MCF 10A (cell line): ENCODE results near the gene STAC3. TPM values are rescaled to one million over a fixed set of nuclear protein-coding genes. Genes with fewer than 3 reads are reported as not detected.

Source experiments
- BruUV-seq: library from RNA; stranded (reverse); fragments of 400-500 nt; replicated peaks from 2 replicates; lab custom pipeline; 2021; lab: Mats Ljungman, UMichigan
- CTCF ChIA-PET: fragments of 300-600 bp; sonication (Branson Sonifier 250); formaldehyde crosslinking; extraction: SDS; loops from one replicate; lab custom pipeline; 2021; ENCODE audit warnings: antibody characterized with exemption, inconsistent platforms; lab: Yijun Ruan, JAX
- POLR2A ChIA-PET: fragments of 300-600, 350-650 bp; sonication (Branson Sonifier 250); formaldehyde crosslinking; extraction: SDS; loops from one replicate; lab custom pipeline; 2020; ENCODE audit warnings: antibody characterized with exemption, inconsistent platforms; lab: Yijun Ruan, JAX
- DNase-seq: peaks from one replicate; pipeline ENCODE4 v3.0.0-alpha.2; 2018; ENCODE audit not compliant: unreplicated experiment
- H3K27ac Mint-ChIP-seq: one replicate; pipeline ENCODE4 v1.8.0; 2022; ENCODE audit warnings: mild to moderate bottlenecking, low read depth, mixed read lengths; ENCODE audit not compliant: unreplicated experiment
- H3K27me3 Mint-ChIP-seq: one replicate; pipeline ENCODE4 v1.8.0; 2022; ENCODE audit warnings: mixed read lengths; ENCODE audit not compliant: insufficient read depth, unreplicated experiment
- H3K36me3 Mint-ChIP-seq: one replicate; pipeline ENCODE4 v1.8.0; 2022; ENCODE audit warnings: mild to moderate bottlenecking, moderate library complexity, mixed read lengths; ENCODE audit not compliant: insufficient read depth, unreplicated experiment
- H3K4me1 Mint-ChIP-seq: one replicate; pipeline ENCODE4 v1.8.0; 2022; ENCODE audit warnings: mixed read lengths; ENCODE audit not compliant: insufficient read depth, unreplicated experiment
- H3K4me3 Mint-ChIP-seq: one replicate; pipeline ENCODE4 v1.8.0; 2022; ENCODE audit warnings: mild to moderate bottlenecking, moderate library complexity, mixed read lengths; ENCODE audit not compliant: unreplicated experiment
- H3K9me3 Mint-ChIP-seq: one replicate; pipeline ENCODE4 v1.8.0; 2022; ENCODE audit warnings: mixed read lengths; ENCODE audit not compliant: unreplicated experiment
- CTCF ChIP-seq: fragments of 200-600 bp; IDR thresholded peaks from one replicate; pipeline ENCODE4 v1.8.0; 2022; ENCODE audit warnings: antibody characterized with exemption, mild to moderate bottlenecking; ENCODE audit not compliant: unreplicated experiment
- intact Hi-C: fragments of 100-400 bp; cut with micrococcal nuclease; formaldehyde crosslinking; loops from 2 replicates; pipeline ENCODE4 v1.14.1; 2022
- total RNA-seq: library from RNA; stranded (reverse); gene quantifications from 2 replicates; pipeline ENCODE4 v1.2.3, GENCODE V29; 2022

The STAC3 gene
- total RNA-seq, 1 experiment from 2014 or later: 2.8 TPM

DNA sequence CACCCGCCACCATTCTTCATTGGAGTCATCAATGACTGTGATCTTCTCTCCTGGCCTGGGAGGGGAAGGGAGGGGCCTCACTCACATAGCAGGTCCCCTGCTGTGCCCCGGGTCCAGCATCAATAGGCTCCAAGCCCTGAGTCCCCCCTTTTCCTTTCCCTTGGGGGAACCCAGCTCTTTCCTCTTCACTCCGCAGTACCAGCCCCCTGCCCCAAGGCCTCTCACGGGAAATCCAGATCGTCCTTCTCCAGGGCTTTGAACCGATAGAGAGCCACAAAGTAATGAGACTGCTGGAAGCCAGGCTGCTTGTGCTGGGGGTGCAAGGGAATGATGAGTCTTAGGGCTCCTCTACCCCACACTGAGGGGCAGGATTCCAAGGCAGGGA is 6.7 kb downstream of the STAC3 start:
- DNase-seq: no peak
- CTCF ChIA-PET: interaction anchor here (0.5 to 9.8 kb wide), 20 partner anchors 8 to 525 kb away, joined by 3 to 188 read pairs (median 4); partner anchors contain the start of genes INHBE, NEMP1, NXPH4 and SHMT2
- no TSS peak for BruUV-seq
- POLR2A ChIA-PET: interaction anchor here (1.3 to 2.5 kb wide), 2 partner anchors 15 to 21 kb away, joined by 4 to 17 read pairs; partner anchors contain the start of gene SHMT2
- H3K36me3 Mint-ChIP-seq: no peaks in the 10 kb centered on the region
- H3K4me3 Mint-ChIP-seq: peak overlapping the region; percentile 67
- no peaks in the 10 kb centered on the region for H3K27me3 Mint-ChIP-seq
- H3K9me3 Mint-ChIP-seq: no peaks in the 10 kb centered on the region
- H3K27ac Mint-ChIP-seq: no peak overlapping the region
- intact Hi-C loops: no loop called here
- no peak for TF ChIP-seq CTCF
- peaks cover 40% of the 10 kb centered on the region for H3K4me1 Mint-ChIP-seq

DNA sequence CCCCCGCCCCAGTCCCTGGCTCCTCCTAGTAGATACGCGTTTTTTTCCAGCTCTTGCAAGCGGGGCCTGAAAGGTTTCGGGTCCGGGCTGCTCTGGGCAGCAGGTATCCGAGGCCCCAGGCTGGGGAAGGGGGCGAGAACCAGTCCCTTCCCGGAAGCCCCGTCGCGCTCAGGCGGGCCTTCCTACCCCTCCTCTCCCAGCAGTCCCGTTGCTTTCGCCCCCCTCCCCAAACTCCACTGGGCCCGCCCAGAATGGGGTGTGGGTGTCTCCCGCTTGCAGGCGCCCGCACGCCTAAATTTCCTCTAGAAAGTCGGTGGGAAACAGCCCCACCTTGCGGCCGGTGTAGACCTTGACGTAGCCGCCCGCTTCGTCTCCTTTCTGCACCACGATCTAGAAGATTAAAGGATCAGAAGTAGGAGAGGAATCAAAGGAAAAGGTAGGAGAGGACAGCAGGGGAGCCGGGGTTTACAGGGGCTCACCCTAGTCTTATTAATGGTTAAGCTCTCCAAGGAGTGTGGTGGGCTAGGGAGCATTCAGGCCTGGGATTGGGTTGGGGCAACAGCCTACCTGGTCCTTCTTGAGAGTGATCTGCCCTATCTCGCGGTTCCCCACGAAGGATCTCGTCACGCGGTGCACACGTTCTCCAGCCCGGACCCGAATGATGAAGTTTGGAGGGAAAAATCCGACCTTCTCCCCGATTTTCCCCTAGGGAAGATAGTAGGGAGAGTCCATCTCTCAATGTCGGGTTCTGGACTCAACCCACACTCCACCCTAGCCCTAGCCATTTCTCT is 7.3 kb downstream of the STAC3 start:
- no TSS peak for BruUV-seq
- Mint-ChIP-seq H3K4me1 (peaks cover 44% of the 10 kb centered on the region), H3K4me3 (peak overlapping the region; percentile 67), H3K9me3 (no peaks in the 10 kb centered on the region), H3K27ac (no peak overlapping the region), H3K27me3 (no peaks in the 10 kb centered on the region), H3K36me3 (peaks cover 3% of the 10 kb centered on the region)
- peak; percentile 85 for DNase-seq
- intact Hi-C loops: loop anchor here (1.0 kb wide), 1 partner anchor 30 kb away; no protein-coding TSS in a partner anchor
- ChIA-PET POLR2A (interaction anchor here (0.6 to 2.5 kb wide), 6 partner anchors 10 to 172 kb away, joined by 3 to 17 read pairs (median 5); partner anchors contain the start of genes SHMT2 and STAT6), CTCF (interaction anchor here (0.5 to 9.8 kb wide), 30 partner anchors 9 to 666 kb away, joined by 3 to 188 read pairs (median 4); partner anchors contain the start of genes INHBE, NEMP1, NXPH4 and SHMT2)
- TF ChIP-seq CTCF: peak; percentile 72

DNA sequence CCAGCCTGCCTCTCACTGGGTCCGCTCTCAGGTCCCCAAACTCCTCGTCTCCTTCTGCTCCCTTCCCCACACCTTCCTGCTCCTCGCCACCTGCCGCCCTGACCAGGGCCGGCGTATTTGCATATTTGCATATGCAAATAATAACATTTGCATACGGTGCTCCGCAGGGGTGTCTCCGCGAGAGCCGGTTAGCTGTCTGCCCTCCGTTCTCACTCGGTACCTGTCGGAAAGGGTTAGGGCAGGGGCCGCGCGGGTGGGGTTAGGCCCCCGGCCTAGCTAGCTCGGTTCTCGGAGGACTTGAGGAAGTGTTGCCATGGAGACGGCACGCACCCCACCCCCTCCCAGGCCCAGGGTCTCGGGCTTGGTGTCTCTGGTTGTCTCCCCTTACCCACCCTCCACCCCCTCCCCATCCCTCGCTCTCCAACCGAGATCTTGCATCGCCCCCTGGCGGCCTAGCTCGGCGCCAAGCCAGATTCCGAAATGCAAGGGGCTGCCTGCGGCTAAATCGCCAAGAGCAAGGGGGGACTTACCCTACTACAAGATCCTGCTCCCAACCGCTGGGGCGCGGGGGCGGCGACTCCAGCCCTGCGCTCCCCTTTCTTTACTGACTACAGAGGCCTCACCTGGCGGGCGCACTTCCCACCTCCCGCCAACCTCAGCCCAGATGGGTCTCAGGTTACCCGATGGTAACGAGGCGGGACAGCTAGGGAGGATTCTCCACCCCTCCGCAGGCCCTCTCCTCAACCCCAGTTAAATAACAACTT is 8.1 kb downstream of the STAC3 start:
- Mint-ChIP-seq H3K4me3 (peak overlapping the region; percentile 67), H3K27me3 (no peaks in the 10 kb centered on the region), H3K4me1 (peaks cover 47% of the 10 kb centered on the region), H3K36me3 (peaks cover 4% of the 10 kb centered on the region), H3K9me3 (no peaks in the 10 kb centered on the region), H3K27ac (no peak overlapping the region)
- no TSS peak for BruUV-seq
- ChIA-PET CTCF (interaction anchor here (0.6 to 9.8 kb wide), 30 partner anchors 10 to 1458 kb away, joined by 3 to 188 read pairs (median 4); partner anchors contain the start of genes INHBE, NACA, NEMP1 and NXPH4), POLR2A (interaction anchor here (0.6 to 2.5 kb wide), 13 partner anchors 9 to 753 kb away, joined by 3 to 17 read pairs (median 3); partner anchors contain the start of genes SHMT2 and STAT6)
- peak; percentile 38 for TF ChIP-seq CTCF
- intact Hi-C loops: loop anchor here (1.0 kb wide), 1 partner anchor 30 kb away; no protein-coding TSS in a partner anchor
- DNase-seq: peak; percentile 66
